ENCODE results near the gene ARHGAP45.

Gene ARHGAP45

DNA sequence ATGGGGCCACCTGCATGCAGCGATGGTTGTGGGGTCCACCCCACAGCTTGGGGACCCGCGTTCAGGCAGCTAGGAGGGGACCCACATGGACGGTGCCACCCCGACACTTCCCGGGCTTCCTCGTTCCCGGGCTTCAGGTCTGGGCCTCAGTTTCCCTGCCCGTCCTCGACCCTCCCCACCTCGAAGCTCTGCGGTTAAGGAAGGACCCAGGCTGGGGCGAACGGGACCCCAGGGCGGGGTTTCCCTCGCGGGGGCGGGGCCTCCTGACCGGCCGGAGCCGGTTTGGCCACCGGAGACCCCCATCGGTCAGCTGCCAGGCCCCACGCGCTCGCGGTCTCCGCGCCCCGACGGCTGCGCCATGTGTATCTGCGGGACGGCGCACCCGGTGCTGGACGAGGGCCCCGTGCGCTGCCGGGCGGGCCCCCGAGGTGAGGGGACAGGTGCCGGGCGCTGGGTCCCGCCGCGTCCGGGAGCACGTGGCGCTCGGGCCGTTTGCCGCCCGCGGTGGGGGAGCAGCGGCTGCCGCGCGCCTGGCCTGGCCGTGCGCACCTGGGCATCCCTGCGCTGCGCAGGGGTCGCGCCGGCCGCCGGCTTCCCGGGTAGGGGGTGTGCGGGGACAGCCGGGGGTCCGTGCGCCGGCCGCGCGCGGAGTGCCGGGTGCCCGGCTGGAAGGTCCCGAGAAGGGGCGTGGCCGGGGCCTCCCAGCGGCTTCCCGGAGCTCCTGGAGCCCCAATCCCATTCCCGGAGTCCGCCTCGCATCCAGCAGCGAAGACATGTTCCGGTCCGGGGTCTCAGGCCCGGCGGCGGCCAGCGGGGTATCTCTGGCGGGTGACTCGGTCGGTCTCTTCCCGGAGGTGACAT lies 4.2 kb downstream of the ARHGAP45 start:
- DNase-seq = no peak

GRCh38 chr19:1072371-1073015 lies 5.5 kb downstream of the ARHGAP45 start:
- no peak for DNase-seq

DNA sequence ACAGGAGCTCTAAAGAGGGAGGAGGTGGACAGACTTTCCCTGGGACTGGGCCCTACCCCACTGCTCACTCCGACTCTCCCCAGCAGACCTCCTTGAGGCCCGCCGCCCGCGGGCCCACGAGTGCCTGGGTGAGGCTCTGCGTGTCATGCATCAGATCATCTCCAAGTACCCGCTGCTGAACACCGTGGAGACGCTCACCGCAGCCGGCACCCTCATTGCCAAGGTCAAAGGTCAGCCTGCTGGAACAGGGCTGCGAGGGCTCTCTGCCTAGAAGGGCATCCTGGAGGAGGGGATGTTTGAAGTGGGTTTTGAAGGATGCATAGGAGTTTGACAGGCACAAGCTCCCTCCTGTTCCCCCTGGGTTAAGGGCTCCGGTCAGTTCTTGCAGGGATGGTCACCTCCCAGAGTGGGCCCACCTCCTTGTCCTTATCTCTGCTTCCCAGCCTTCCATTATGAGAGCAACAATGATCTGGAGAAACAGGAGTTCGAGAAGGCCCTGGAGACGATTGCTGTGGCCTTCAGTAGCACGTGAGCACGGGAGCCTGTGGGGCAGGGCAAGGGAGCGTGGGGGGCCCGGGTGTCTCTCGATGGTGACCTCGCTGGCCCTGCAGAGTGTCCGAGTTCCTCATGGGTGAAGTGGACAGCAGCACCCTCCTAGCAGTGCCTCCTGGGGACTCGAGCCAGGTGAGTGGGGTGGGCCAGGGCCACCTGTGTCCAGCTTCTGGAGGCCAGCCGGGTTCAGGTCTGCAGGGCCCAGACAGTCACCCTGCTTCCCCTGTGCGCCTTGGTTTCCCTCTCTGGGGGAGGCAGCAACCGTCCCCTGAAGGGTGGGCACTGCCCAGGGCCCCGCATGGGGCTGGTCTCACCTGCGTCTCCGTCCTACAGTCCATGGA lies 6.3 kb downstream of the ARHGAP45 start:
- no peak for DNase-seq

- DNase-seq = no peak
These were observed 7.1 kb downstream of the ARHGAP45 start for GRCh38 chr19:1073956-1074517.

DNA sequence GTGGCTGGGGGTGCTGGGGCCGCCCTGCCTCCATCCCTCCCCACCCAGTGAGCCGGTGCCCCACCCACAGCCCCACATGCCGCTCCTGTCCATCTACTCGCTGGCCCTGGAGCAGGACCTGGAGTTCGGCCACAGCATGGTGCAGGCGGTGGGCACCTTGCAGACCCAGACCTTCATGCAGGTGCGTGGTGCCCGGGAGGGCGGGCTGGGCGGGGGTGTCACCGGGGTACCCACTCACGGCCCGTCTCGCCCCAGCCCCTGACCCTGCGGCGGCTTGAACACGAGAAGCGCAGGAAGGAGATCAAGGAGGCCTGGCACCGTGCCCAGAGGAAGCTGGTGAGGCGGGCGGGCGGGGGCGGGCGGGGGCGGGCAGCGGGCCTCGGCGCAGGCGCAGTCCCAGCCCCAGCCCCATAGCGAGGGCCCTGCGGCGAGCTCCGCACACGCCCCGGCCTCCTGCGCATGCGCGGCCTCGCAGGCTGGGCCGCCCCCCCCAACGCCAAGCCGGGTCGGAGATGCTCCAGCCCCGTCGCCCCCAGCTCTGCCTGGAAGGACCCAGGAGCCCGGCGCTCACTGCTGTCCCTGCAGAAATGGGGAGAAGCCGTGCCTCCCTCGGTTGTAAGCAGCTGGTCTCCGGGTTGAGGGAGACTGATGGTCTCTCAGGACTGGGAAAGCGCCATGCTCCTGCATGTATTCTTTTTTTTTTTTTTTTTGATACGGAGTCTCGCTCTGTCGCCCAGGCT lies 7.7 kb downstream of the ARHGAP45 start:
- DNase-seq = peak; percentile 94

GRCh38 chr19:1076046-1076386 lies 9.0 kb downstream of the ARHGAP45 start:
- no peak for DNase-seq

DNA sequence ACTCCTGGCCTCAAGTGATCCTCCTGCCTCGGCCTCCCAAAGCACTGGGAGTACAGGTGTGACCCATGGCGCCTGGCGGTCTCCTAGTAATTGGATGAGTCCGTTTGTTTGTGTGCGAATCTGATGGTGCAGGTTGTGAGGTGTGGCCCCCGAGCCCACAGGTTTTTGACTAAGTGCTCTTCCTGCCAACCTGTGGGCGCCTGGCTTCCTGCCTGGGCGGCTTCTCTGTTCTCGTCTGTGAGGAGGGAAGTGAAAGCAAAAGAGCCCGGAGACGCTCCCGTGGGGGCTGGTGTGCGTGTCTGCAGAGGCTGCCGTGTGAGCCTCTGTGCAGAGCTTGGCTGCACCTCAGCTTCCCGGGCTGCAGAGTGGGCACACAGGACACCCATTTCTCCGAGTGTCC lies 10.0 kb downstream of the ARHGAP45 start:
- DNase-seq = peak; percentile 95

GRCh38 chr19:1079566-1080111 lies 12.7 kb downstream of the ARHGAP45 start:
- DNase-seq = peak; percentile 70

- no peak for DNase-seq
These were observed 13.6 kb downstream of the ARHGAP45 start for GRCh38 chr19:1080360-1081161.

DNA sequence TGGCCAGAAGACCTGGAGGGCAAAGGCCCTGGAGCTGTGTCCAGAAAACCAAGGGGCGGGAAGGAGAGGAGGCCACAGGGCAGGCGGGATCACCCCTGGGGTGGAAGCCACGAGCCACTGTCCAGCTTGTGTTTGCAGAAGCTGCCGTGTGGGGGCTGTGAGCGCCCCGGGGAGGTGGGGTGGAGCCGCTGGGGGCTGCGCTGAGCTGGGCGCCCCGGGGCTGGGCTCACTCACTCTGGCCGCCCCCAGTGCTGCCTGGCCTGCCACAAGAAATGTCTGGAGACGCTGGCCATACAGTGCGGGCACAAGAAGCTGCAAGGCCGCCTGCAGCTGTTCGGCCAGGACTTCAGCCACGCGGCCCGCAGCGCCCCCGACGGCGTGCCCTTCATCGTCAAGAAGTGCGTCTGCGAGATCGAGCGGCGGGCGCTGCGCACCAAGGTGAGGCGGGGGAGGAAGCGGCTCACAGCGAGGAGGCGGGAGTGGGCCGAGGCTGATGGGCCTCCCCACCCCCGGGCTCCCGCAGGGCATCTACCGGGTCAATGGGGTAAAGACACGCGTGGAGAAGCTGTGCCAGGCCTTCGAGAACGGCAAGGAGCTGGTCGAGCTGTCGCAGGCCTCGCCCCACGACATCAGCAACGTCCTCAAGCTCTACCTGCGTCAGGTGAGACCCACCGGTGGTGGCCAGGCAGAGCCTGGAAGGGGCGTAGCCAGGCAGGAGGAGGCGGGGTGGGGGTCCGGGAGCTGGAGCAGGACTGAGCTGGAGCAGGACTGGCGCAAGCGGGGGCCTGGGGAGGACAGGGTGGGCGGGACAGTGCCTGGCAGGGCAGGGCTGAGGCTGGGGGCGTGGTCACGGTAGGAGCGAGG lies 14.6 kb downstream of the ARHGAP45 start:
- DNase-seq = no peak

DNA sequence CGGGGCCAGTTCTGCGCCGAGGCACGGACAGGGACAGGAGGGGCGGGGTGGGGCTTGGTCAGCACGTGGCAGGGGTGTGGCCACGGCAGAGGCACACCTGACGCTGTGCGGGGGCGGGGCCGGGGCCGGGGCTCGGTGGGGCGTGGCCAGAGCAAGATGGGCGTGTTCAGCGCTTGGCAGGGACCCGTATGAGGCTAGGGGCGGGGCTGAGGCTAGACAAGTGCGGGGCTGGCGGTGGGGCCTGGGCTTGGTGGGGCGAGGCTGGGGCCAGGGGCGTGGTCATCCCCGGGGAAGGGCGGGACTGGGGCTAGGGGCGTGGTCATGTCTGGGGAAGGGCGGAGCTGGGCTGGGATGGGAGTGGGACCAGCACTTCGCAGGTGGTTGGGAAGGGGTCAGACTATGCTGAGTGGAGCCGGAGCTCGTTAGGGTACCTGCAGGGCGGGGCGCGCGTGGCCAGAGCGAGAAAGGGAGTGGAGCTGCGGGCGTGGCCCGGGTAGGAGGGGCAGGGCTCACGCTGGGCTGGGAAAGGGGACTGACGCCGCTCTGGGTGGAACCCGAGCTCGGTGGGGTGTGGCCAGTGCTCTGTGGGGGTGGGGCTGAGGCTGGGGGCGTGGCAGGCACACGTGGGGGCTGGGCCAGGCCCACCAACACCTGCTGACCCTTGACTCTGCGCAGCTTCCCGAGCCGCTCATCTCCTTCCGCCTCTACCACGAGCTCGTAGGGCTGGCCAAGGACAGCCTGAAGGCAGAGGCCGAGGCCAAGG lies 15.4 kb downstream of the ARHGAP45 start:
- DNase-seq = peak; percentile 90

- no peak for DNase-seq
These were observed 16.2 kb downstream of the ARHGAP45 start for GRCh38 chr19:1082928-1083816.

- no peak for DNase-seq
These were observed 17.3 kb downstream of the ARHGAP45 start for GRCh38 chr19:1084024-1084868.

GRCh38 chr19:1085053-1085658 lies 18.2 kb downstream of the ARHGAP45 start:
- DNase-seq = no peak

DNA sequence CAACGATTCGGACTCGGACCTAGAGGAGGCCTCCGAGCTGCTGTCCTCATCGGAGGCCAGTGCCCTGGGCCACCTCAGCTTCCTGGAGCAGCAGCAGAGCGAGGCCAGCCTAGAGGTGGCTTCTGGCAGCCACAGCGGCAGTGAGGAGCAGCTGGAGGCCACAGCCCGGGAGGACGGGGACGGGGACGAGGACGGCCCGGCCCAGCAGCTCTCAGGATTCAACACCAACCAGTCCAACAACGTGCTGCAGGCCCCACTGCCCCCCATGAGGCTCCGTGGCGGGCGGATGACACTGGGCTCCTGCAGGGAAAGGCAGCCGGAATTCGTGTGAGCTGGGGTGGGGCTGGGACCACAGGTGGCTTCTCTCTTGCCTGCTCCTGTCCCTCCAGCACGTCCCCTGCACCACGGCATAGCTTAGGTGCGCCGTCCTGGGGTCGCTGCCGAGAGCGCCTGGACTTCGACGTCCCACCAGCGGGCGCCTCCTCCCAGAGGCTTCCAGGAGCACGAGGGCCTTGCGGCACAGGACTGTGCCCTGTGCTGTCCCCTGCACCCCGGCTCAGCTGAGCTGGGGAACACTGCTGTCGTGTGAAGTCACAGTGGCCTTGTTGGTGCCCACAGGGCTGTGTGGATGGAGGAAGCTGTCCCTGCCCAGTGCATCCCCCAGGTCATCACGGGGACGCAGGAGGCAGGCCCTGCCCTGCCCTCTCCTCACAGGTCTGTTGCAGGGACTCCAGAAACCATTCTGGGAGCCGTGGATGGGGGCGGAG lies 18.9 kb downstream of the ARHGAP45 start:
- DNase-seq = no peak

DNA sequence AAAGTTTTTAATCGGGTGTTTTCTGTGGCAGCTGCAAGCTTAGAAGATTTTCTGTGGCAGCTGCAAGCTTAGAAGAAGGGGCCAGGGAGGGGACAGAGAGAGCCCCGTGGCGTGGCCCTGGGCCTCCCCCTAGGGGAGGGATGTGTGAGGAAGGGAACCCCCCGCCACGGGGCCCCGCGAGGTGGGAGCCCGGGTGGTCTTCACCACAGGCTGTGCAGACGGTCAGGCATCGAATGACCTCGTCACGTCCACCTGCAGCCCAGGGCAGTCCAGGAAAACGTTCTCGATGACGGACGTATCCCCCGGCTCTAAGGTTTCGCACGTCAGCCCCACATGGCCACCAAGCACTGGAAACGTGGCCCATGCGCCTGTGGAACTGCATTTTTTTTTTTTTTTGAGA lies 19.6 kb downstream of the ARHGAP45 start:
- DNase-seq = no peak
